Omental fat pad (tissue), 4 donors: Measurements from ENCODE around the gene TAF12. TPM values are rescaled to one million over a fixed set of nuclear protein-coding genes. Genes with fewer than 3 reads are reported as not detected.
"Not testable (repeated sequence)": the region's sequence is repeated elsewhere in the genome, so short reads cannot be mapped to it uniquely, and the experiment has no call there.

Experiments
- ATAC-seq: fragments of 150-250 bp; one replicate; pipeline ENCODE4 v1.9.1; 2016; ENCODE audit warnings: mild to moderate bottlenecking, moderate library complexity; ENCODE audit not compliant: low FRiP score
- DNase-seq: peaks from one replicate; pipeline ENCODE4 v3.0.0-alpha.2; 2019; ENCODE audit warnings: low spot score
- CTCF ChIP-seq, 3 donors: fragments of 450-650 bp; IDR thresholded peaks; one replicate each; pipeline ENCODE4 v1.5.1; 2016 to 2017; ENCODE audit warnings: antibody characterized with exemption in 3 of 3, mild to moderate bottlenecking in 3 of 3, moderate library complexity in 2 of 3
- total RNA-seq, 4 donors: library from RNA; depleted of rRNA; stranded (reverse); fragments of >200 nt; gene quantifications; one replicate each; pipeline ENCODE4 v1.1.0, GENCODE V29; 2016

Gene TAF12
- total RNA-seq, 4 donors from 2014 or later: 15.0 to 22.5 (median 19.6) TPM

DNA sequence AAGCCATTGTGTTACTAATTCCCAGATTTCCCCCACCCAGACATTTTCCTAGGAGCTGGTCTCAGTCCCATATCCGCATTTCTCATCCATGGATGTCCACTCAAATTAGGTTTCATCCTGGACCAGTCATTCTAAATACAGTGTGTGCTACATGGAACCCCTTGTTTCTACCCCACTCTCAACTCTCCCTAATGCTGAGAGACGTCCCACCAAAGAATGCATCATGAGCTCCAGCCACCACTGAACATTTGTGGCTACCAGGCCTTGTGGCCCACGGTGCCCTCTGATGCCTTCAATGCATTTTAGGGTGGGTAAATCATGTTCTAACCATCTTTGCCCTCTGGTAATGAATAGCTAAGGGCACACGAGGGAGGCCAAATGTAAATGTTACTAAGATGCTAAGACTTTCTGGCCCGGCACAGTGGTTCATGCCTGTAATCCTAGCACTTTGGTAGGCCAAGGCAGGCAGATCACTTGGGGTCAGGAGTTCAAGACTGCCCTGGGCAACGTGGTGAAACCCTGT, 64.1 kb downstream of the TAF12 start:
- no peak for ATAC-seq
- no peak for TF ChIP-seq CTCF (IDR thresholded peaks at IDR 0.05)
- no peak for DNase-seq

- no peak for ATAC-seq
- no peak for DNase-seq
- no peak for TF ChIP-seq CTCF (IDR thresholded peaks at IDR 0.05)
Observed at GRCh38 chr1:28577738-28578536, 64.9 kb downstream of the TAF12 start.

DNA sequence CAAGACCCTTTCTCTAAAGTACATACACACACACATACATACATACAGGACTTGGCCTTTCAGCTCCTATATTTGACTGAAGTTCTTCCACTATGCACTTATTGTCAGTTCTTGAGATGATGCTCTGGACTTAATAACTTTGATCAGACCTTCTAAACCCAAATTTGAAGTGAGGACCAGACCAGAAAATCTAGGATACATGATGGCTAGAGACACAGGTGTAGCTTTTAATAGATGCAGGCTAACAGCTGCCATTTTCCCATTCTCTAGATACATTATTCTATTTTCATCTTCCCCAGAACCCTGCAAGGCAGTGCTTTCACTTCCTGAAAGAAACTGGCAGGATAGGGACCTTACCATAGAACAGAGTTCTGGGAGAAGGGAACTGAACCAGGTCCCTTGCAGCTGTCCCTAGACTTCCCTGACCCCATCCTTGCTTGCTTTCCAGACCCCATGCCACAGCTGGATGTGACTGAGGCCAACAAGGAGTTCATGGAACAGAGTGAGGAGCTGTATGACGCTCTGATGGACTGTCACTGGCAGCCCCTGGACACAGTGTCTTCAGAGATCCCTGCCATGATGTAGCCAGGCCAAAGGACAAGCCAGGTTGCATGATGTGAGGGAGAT, 65.7 kb downstream of the TAF12 start:
- ATAC-seq (no peak), DNase-seq (no peak)
- TF ChIP-seq CTCF (IDR thresholded peaks at IDR 0.05): no peak

DNA sequence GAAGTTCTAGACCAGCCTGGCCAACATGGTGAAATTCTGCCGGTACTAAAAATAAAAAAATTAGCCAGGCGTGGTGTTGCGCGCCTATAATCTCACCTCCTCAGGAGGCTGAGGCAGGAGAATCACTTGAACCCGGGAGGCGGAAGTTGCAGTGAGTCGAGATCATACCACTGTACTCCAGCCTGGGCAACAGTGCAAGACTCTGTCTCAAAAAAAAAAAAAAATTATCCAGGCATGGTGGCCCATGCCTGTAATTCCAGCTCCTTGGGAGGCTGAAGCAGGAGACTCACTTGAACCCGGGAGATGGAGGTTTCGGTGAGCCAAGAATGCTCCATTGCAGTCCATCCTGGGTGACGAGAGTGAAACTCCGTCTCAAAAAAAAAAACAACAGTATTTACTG, 69.3 kb downstream of the TAF12 start:
- no peak for TF ChIP-seq CTCF (IDR thresholded peaks at IDR 0.05)
- DNase-seq: no peak
- ATAC-seq: no peak

- not testable (repeated sequence) for ATAC-seq, DNase-seq
Observed at GRCh38 chr1:28572891-28573290, 70.0 kb downstream of the TAF12 start.

GRCh38 chr1:28571911-28572310, 71.0 kb downstream of the TAF12 start:
- no peak for TF ChIP-seq CTCF (IDR thresholded peaks at IDR 0.05)
- DNase-seq (no peak), ATAC-seq (no peak)

- TF ChIP-seq CTCF (IDR thresholded peaks at IDR 0.05): no peak
- no peak for DNase-seq
- ATAC-seq: no peak
Observed at GRCh38 chr1:28566931-28567330, 75.9 kb downstream of the TAF12 start.
